HG03175 (cell line): ENCODE measurements around the gene UGT1A10.

Source experiments
- ATAC-seq: cut with Tn5 transposase; IDR thresholded peaks from one replicate; pipeline ENCODE4 v1.9.1; 2021; ENCODE audit warnings: mild to moderate bottlenecking, moderate library complexity; ENCODE audit not compliant: unreplicated experiment

The UGT1A10 gene

DNA sequence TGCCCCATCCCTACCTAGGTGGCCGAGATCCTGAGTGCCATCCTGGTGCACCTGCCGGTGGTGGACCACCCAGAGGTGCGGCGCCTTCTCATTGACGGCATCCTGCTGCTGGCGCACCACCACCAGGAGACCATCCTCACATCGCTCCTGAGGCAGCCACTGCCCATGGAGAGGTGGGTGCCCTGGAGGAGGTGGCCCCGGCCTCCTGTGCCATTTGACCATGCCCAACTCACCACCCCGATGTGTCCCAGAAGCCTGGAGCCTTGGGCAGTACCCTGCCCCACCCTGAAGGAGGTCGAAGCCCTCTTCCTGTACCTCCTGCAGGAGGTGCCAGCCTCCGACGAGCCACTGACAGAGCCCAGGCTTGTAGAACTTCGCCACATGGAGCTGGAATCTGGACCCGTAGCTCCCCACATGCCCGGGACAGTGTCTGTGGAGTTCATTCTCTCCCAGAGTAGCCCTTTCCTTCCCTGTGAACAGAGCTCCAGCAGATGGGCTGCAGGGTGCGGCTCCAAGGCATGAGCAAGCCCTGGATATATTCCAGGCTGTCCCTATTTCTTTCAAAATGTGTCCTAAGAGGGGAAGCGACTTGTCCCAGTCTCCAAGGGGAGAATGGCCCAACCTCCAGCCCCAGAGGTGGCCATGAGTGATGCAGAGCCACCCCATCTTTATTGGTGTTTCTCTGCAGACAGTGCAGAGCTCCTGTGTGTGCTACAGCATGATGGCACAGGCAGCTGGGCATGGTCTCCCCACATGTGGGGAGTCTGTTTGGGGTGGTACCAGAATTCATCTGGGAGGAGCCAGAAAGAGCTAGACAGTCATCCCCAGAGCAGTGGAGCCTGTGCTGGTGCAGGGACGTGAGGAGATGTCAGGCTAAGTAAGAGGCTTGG is 183.9 kb downstream of the UGT1A10 start:
- no peak for ATAC-seq

DNA sequence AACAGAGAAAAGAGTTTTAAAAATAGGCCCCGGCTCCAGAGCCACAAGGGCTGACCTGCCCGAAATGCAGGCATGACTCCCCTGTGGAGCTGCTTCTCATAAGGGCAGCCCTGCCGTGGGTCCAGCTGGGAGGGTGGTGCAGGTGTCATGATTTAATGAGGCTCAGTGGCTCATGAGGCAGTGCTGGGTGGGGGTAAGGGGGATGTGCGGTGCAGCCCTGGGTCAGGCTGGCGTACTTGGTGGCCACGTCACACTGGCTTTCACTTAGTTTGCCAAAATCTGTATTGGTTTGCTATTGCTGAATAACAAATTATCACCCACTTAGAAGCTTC is 184.5 kb downstream of the UGT1A10 start:
- ATAC-seq: no peak

DNA sequence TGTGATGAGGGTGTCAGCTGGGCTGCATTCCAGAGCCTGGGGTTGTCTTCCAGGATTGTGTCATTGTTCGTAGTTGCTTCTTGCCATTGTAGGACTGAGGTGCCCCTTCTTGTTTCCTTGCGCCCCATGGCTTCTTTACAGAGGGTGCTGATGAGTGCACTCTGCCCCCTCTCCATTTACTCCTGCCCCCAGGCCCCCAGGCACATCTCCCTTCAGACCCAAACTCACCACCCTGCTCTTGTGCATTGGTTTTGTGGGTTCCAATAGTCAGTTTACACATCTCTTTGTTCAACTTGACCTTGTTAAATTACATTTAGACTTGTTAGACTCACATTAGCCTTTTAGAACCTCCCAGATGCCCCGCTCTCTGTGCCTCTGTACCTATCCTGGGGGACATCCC is 184.9 kb downstream of the UGT1A10 start:
- ATAC-seq: no peak

DNA sequence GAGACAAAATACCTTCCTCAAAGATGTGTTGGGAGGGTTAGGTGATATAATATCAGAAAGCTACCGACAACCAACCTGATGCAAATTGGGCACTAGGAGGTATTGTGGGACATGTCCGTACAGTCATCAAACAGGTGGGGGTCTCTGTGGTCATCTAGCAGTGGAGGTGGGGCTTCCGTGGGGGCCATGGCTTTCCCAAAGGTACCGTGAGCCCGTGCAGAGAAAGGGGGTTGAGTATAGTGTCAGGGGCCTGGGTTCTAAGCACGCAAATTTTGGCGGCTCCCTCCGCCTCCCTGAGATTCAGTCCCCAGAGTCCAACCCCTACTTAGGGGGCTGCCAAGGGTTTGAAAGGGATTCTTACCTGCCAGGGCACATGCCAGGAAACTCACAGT is 185.5 kb downstream of the UGT1A10 start:
- ATAC-seq: no peak

DNA sequence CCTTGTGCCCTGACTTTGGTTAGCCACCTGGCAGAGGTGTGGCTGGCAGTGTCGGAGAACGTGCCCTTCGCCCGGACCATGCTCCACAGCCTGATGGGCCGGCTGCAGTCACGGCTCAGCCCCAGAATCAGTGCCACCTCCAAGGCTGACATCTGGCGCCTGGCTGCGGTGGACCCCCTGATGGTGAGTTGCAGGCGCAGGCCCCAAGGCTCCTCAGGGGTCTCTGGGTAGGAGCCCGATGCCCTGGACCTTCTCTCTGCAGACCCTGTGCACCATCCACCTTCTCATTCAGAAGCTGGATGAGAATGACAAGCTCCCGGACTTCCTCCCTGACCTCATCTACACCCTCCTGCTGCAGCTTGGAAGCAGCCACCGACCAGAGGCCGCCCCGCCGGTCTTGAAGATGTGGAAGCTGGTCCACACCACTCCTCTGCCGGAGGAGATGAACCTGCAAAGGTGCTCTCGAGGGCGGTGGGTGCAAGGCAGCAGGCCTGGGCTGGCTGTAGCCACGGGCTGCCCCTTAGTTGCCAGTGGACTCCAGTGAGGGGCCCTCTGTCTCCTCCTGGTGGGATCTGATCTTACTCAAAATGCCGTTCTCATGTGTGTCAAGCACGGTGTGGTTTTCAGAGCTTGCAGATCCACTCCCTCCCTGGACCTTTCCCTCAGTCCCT is 186.0 kb downstream of the UGT1A10 start:
- ATAC-seq: no peak
